ENCODE data around the gene ASMT.
"Not testable (repeated sequence)": the region's sequence is repeated elsewhere in the genome, so short reads cannot be mapped to it uniquely, and the experiment has no call there.

Gene ASMT

GRCh38 chrX:1649621-1650020, 34.8 kb downstream of the ASMT start:
- no peak for DNase-seq (ENCODE audit: low read depth in 2 of 2)

GRCh38 chrX:1652011-1652811, 37.4 kb downstream of the ASMT start:
- DNase-seq (ENCODE audit: low read depth in 2 of 2), result not testable (repeated sequence)

GRCh38 chrX:1656379-1656778, 41.5 kb downstream of the ASMT start:
- no peak for DNase-seq (ENCODE audit: low read depth in 2 of 2)

GRCh38 chrX:1657367-1658070, 42.7 kb downstream of the ASMT start:
- peak in 1 of 2 donors; percentile 51 for DNase-seq (ENCODE audit: low read depth in 2 of 2)

GRCh38 chrX:1658071-1658491, 43.2 kb downstream of the ASMT start:
- DNase-seq (ENCODE audit: low read depth in 2 of 2), result no peak

GRCh38 chrX:1659664-1660461, 45.0 kb downstream of the ASMT start:
- DNase-seq (ENCODE audit: low read depth in 2 of 2), result no peak

- peak; percentile 23 to 84 for DNase-seq (ENCODE audit: low read depth in 2 of 2)
These were observed 46.4 kb downstream of the ASMT start for GRCh38 chrX:1661048-1661921.

GRCh38 chrX:1661922-1662221, 47.0 kb downstream of the ASMT start:
- no peak for DNase-seq (ENCODE audit: low read depth in 2 of 2)

- no peak for DNase-seq (ENCODE audit: low read depth in 2 of 2)
These were observed 52.7 kb downstream of the ASMT start for GRCh38 chrX:1667566-1667965.

- no peak for DNase-seq (ENCODE audit: low read depth in 2 of 2)
These were observed 58.5 kb downstream of the ASMT start for GRCh38 chrX:1673337-1673736.

GRCh38 chrX:1676866-1677265, 62.0 kb downstream of the ASMT start:
- DNase-seq (ENCODE audit: low read depth in 2 of 2), result no peak

- peak in 1 of 2 donors; percentile 20 for DNase-seq (ENCODE audit: low read depth in 2 of 2)
These were observed 64.4 kb downstream of the ASMT start for GRCh38 chrX:1679238-1679637.

GRCh38 chrX:1681439-1681838, 66.6 kb downstream of the ASMT start:
- DNase-seq (ENCODE audit: low read depth in 2 of 2), result no peak

GRCh38 chrX:1681856-1682255, 67.0 kb downstream of the ASMT start:
- DNase-seq (ENCODE audit: low read depth in 2 of 2), result not testable (repeated sequence)

- not testable (repeated sequence) for DNase-seq (ENCODE audit: low read depth in 2 of 2)
These were observed 67.6 kb downstream of the ASMT start for GRCh38 chrX:1682501-1682900.

GRCh38 chrX:1684883-1685282, 70.0 kb downstream of the ASMT start:
- DNase-seq (ENCODE audit: low read depth in 2 of 2), result not testable (repeated sequence)

GRCh38 chrX:1685444-1685880, 70.6 kb downstream of the ASMT start:
- not testable (repeated sequence) for DNase-seq (ENCODE audit: low read depth in 2 of 2)

GRCh38 chrX:1686642-1687041, 71.8 kb downstream of the ASMT start:
- no peak for DNase-seq (ENCODE audit: low read depth in 2 of 2)
